Body of pancreas (tissue), 4 donors: ENCODE data around the gene CLBA1. TPM values are rescaled to one million over a fixed set of nuclear protein-coding genes. Genes with fewer than 3 reads are reported as not detected.
A peak's percentile ranks its signal among the peaks of the same experiment; 100 is the strongest.
"Not testable (repeated sequence)": the region's sequence is repeated elsewhere in the genome, so short reads cannot be mapped to it uniquely, and the experiment has no call there.

Experiments
- ATAC-seq: fragments of 150-250 bp; one replicate; pipeline ENCODE4 v1.9.1; 2016
- DNase-seq, 4 donors: peaks; one replicate each; pipeline ENCODE4 v3.0.0-alpha.2; 2019
- H3K27ac ChIP-seq, 4 donors: fragments of 200-600 bp; sonication (generic); 1 replicate in 3 of 4; 2 replicates in 1 of 4; pipeline versions ENCODE4 v1.5.1 to v1.6.1; 2016 to 2019; ENCODE audit warnings: mild to moderate bottlenecking in 1 of 4, mixed read lengths in 1 of 4, moderate library complexity in 1 of 4
- H3K27me3 ChIP-seq, 2 donors: fragments of 200-600 bp; sonication (generic); one replicate each; pipeline ENCODE4 v1.6.0; 2016; ENCODE audit warnings: mild to moderate bottlenecking in 1 of 2
- H3K36me3 ChIP-seq, 2 donors: fragments of 200-600 bp; sonication (generic); replicated peaks in 1 of 2; 2 replicates each; pipeline ENCODE4 v1.5.1; 2016; ENCODE audit warnings: low read depth in 2 of 2; ENCODE audit not compliant: insufficient read depth in 1 of 2
- H3K4me1 ChIP-seq: fragments of 200-600 bp; sonication (generic); one replicate; pipeline ENCODE4 v1.6.0; 2016
- H3K4me3 ChIP-seq, 2 donors: fragments of 200-600 bp; sonication (generic); 1 replicate in 1 of 2; 2 replicates in 1 of 2; pipeline ENCODE4 v1.5.1; 2016 to 2019
- H3K9me3 ChIP-seq, 3 donors: fragments of 200-600 bp; sonication (generic); 1 replicate in 2 of 3; 2 replicates in 1 of 3; pipeline ENCODE4 v1.5.1; 2016
- CTCF ChIP-seq, 7 experiments: fragments of 450-650 bp in 4 of 7; fragments of 200-600 bp in 3 of 7; sonication (generic) in 3 of 7; IDR thresholded peaks; one replicate each; pipeline ENCODE4 v1.5.1; 2016 to 2019; ENCODE audit warnings: antibody characterized with exemption in 7 of 7
- POLR2A ChIP-seq, 3 donors: fragments of 450-650 bp; IDR thresholded peaks; one replicate each; pipeline ENCODE4 v1.6.1; 2016; ENCODE audit warnings: antibody characterized with exemption in 3 of 3, mild to moderate bottlenecking in 2 of 3
- WGBS, 2 donors: methylation state at CpG; one replicate each; pipeline ENCODE4 v1.1.5; 2017; 5-methylcytosine and 5-hydroxymethylcytosine counted together
- intact Hi-C: fragments of 100-400 bp; cut with DNase I; formaldehyde crosslinking; loops from one replicate; pipeline ENCODE4 v1.15.1; 2023
- total RNA-seq, 2 donors: library from RNA; depleted of rRNA; stranded (reverse); fragments of >200 nt; gene quantifications; one replicate each; pipeline ENCODE4 v1.1.0, GENCODE V29; 2016

Gene CLBA1
- total RNA-seq, 2 donors from 2014 or later = 8.6 to 21.1 TPM

GRCh38 chr14:105030836-105031396 lies 45.3 kb downstream of the CLBA1 start:
- Histone ChIP-seq H3K27ac (no peak overlapping the region), H3K36me3 (no peaks in the 10 kb centered on the region), H3K4me1 (peaks cover 6% of the 10 kb centered on the region), H3K4me3 (no peak overlapping the region), H3K27me3 (no peaks in the 10 kb centered on the region), H3K9me3 (no peaks in the 10 kb centered on the region)
- DNase-seq = no peak
- WGBS, 2 donors = 73 to 75% methylated on average over 9 of the region's 9 CpGs
- intact Hi-C loops = no loop called here
- no peak for ATAC-seq
- no peak for TF ChIP-seq CTCF (IDR thresholded peaks at IDR 0.05)
- no peak for TF ChIP-seq POLR2A (IDR thresholded peaks at IDR 0.05)

- H3K36me3 ChIP-seq, H3K4me3 ChIP-seq, DNase-seq, H3K4me1 ChIP-seq, H3K27me3 ChIP-seq, H3K9me3 ChIP-seq, intact Hi-C loops: not testable (repeated sequence)
- peak overlapping the region in 2 of 4 donors; percentile 30 to 38 for H3K27ac ChIP-seq
- ATAC-seq = peak; percentile 27
- 72 to 83% methylated on average over 5 of the region's 5 CpGs for WGBS, 2 donors
Measured at GRCh38 chr14:105032451-105032901, 46.9 kb downstream of the CLBA1 start.

DNA sequence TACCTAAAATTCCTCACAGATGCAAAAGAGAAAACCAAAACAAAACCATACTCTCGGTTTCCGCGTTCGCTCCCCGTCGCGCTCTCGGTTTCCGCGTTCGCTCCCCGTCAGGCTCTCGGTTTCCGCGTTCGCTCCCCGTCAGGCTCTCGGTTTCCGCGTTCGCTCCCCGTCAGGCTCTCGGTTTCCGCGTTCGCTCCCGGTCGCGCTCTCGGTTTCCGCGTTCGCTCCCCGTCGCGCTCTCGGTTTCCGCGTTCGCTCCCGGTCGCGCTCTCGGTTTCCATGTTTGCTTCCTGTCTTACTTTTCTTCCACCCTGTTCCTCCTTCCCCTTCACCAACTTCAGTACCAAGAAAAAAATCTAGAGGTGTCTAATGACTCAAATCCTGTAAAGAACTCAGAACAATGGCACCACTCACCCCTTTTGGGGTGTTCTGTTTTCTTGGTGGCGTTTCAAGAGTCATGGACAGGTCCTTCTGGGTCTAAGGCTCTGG lies 47.9 kb downstream of the CLBA1 start:
- 6 to 12% methylated on average over 28 to 45 of the region's 45 CpGs for WGBS, 2 donors
- H3K36me3 ChIP-seq, ATAC-seq, H3K4me1 ChIP-seq, intact Hi-C loops, H3K27me3 ChIP-seq, H3K9me3 ChIP-seq, DNase-seq: not testable (repeated sequence)
- Histone ChIP-seq H3K4me3 (peak overlapping the region; percentile 7 to 13), H3K27ac (peak overlapping the region in 3 of 4 donors; percentile 30 to 38 (median 38))

GRCh38 chr14:105034315-105035039 lies 48.9 kb downstream of the CLBA1 start:
- Histone ChIP-seq H3K9me3 (no peaks in the 10 kb centered on the region), H3K4me3 (no peak overlapping the region), H3K27me3 (no peaks in the 10 kb centered on the region), H3K27ac (no peak overlapping the region), H3K4me1 (peaks cover 6% of the 10 kb centered on the region), H3K36me3 (no peaks in the 10 kb centered on the region)
- intact Hi-C loops = no loop called here
- no peak for TF ChIP-seq POLR2A (IDR thresholded peaks at IDR 0.05)
- TF ChIP-seq CTCF (IDR thresholded peaks at IDR 0.05) = no peak
- no peak for DNase-seq
- no peak for ATAC-seq
- 78 to 83% methylated on average over 17 of the region's 17 CpGs for WGBS, 2 donors

GRCh38 chr14:105035616-105036015 lies 50.0 kb downstream of the CLBA1 start:
- H3K4me1 ChIP-seq, H3K9me3 ChIP-seq, DNase-seq, H3K36me3 ChIP-seq, H3K27me3 ChIP-seq, ATAC-seq, H3K4me3 ChIP-seq, intact Hi-C loops, H3K27ac ChIP-seq: not testable (repeated sequence)
- WGBS, 2 donors = 49 to 56% methylated on average over 2 of the region's 2 CpGs

- ATAC-seq (no peak), DNase-seq (no peak)
- H3K27ac ChIP-seq = no peak overlapping the region
- TF ChIP-seq CTCF (IDR thresholded peaks at IDR 0.05) (no peak), POLR2A (IDR thresholded peaks at IDR 0.05) (no peak)
- 69% methylated on average over 13 to 14 of the region's 14 CpGs for WGBS, 2 donors
- no peaks in the 10 kb centered on the region for H3K9me3 ChIP-seq
- no peak overlapping the region for H3K4me3 ChIP-seq
- intact Hi-C loops = no loop called here
- no peaks in the 10 kb centered on the region for H3K27me3 ChIP-seq
- H3K36me3 ChIP-seq = no peaks in the 10 kb centered on the region
- no peaks in the 10 kb centered on the region for H3K4me1 ChIP-seq
Measured at GRCh38 chr14:105039458-105040205, 54.0 kb downstream of the CLBA1 start.
